MM.1S (cell line): Measurements from ENCODE around the gene USP12.

Experiments used
- DNase-seq: peaks from one replicate; pipeline ENCODE4 v3.0.0-alpha.2; 2015
- H2AFZ ChIP-seq: fragments of 300-600 bp; sonication (generic); 2 replicates; pipeline ENCODE4 v1.6.0; 2016; ENCODE audit warnings: antibody characterized with exemption, low read length
- H3F3A ChIP-seq: fragments of 300-600 bp; sonication (generic); 2 replicates; pipeline ENCODE4 v1.6.1; 2016; ENCODE audit warnings: mild to moderate bottlenecking, antibody characterized with exemption, low read length, moderate library complexity, mixed read lengths; ENCODE audit not compliant: insufficient read depth
- H3K27ac ChIP-seq: fragments of 300-600 bp; sonication (generic); 2 replicates; pipeline ENCODE4 v1.5.1; 2016; ENCODE audit warnings: mild to moderate bottlenecking, low read length
- H3K27me3 ChIP-seq: fragments of 300-600 bp; sonication (generic); replicated peaks from 2 replicates; pipeline ENCODE4 v1.6.0; 2016; ENCODE audit warnings: low read length; ENCODE audit not compliant: insufficient read depth
- H3K36me3 ChIP-seq: fragments of 300-600 bp; sonication (generic); replicated peaks from 2 replicates; pipeline ENCODE4 v1.6.1; 2016; ENCODE audit warnings: mild to moderate bottlenecking, low read length, mixed read lengths; ENCODE audit not compliant: insufficient read depth
- H3K4me1 ChIP-seq: fragments of 300-600 bp; sonication (generic); 2 replicates; pipeline ENCODE4 v1.6.1; 2016; ENCODE audit warnings: low read length, mixed read lengths
- H3K4me2 ChIP-seq: fragments of 300-600 bp; sonication (generic); 2 replicates; pipeline ENCODE4 v1.6.0; 2016; ENCODE audit warnings: low read depth, low read length
- H3K4me3 ChIP-seq: fragments of 300-600 bp; sonication (generic); 2 replicates; pipeline ENCODE4 v1.5.1; 2016; ENCODE audit warnings: low read length, mixed read lengths
- H3K79me2 ChIP-seq: fragments of 300-600 bp; sonication (generic); 2 replicates; pipeline ENCODE4 v1.6.1; 2016; ENCODE audit warnings: mixed run types, low read length, mixed read lengths
- H3K9ac ChIP-seq: fragments of 300-600 bp; sonication (generic); 2 replicates; pipeline ENCODE4 v1.6.1; 2016; ENCODE audit warnings: low read length, mixed read lengths
- H3K9me2 ChIP-seq: fragments of 300-600 bp; sonication (generic); replicated peaks from 2 replicates; pipeline ENCODE4 v1.6.1; 2016; ENCODE audit warnings: mild to moderate bottlenecking, low read length, mixed read lengths; ENCODE audit not compliant: insufficient read depth
- H3K9me3 ChIP-seq: fragments of 300-600 bp; sonication (generic); replicated peaks from 2 replicates; pipeline ENCODE4 v1.6.1; 2016; ENCODE audit warnings: mild to moderate bottlenecking, low read length, mixed read lengths; ENCODE audit not compliant: insufficient read depth
- H4K20me1 ChIP-seq: fragments of 300-600 bp; sonication (generic); 2 replicates; pipeline ENCODE4 v1.6.1; 2016; ENCODE audit warnings: mild to moderate bottlenecking, low read length, moderate library complexity, mixed read lengths; ENCODE audit not compliant: insufficient read depth
- CTCF ChIP-seq: fragments of 300-600 bp; sonication (generic); IDR thresholded peaks from 2 replicates; pipeline ENCODE4 v1.5.1; 2016; ENCODE audit warnings: antibody characterized with exemption, low read length, mixed read lengths
- EZH2 ChIP-seq: fragments of 300-600 bp; sonication (generic); optimal IDR thresholded peaks from 2 replicates; pipeline ENCODE3; 2017; ENCODE audit warnings: low read depth, mild to moderate bottlenecking, antibody characterized with exemption, low read length, mixed read lengths
- EZH2phosphoT487 ChIP-seq: fragments of 300-600 bp; sonication (generic); IDR thresholded peaks from 2 replicates; pipeline ENCODE4 v1.6.1; 2018; ENCODE audit warnings: antibody characterized with exemption, low read length

The USP12 gene

GRCh38 chr13:27035892-27036235 lies 135.7 kb downstream of the USP12 start:
- no peak overlapping the region for H2AFZ ChIP-seq
- TF ChIP-seq EZH2: no peak
- TF ChIP-seq CTCF: no peak
- TF ChIP-seq EZH2phosphoT487: no peak
- no peak overlapping the region for H3K27ac ChIP-seq
- no peaks in the 10 kb centered on the region for H3K9me2 ChIP-seq
- no peak overlapping the region for H3K9ac ChIP-seq
- no peaks in the 10 kb centered on the region for H3K4me1 ChIP-seq
- H3F3A ChIP-seq: no peaks in the 10 kb centered on the region
- H3K36me3 ChIP-seq: no peaks in the 10 kb centered on the region
- no peaks in the 10 kb centered on the region for H3K79me2 ChIP-seq
- H3K27me3 ChIP-seq: no peaks in the 10 kb centered on the region
- DNase-seq: no peak
- H4K20me1 ChIP-seq: no peaks in the 10 kb centered on the region
- no peak overlapping the region for H3K4me3 ChIP-seq
- no peak overlapping the region for H3K4me2 ChIP-seq
- H3K9me3 ChIP-seq: no peaks in the 10 kb centered on the region

GRCh38 chr13:27034678-27035111 lies 136.9 kb downstream of the USP12 start:
- DNase-seq: no peak
- Histone ChIP-seq H3K36me3 (no peaks in the 10 kb centered on the region), H3K27me3 (no peaks in the 10 kb centered on the region), H3K9me2 (no peaks in the 10 kb centered on the region), H3K9ac (no peak overlapping the region), H2AFZ (no peak overlapping the region), H3F3A (no peaks in the 10 kb centered on the region), H3K4me3 (no peak overlapping the region), H4K20me1 (no peaks in the 10 kb centered on the region), H3K4me1 (no peaks in the 10 kb centered on the region), H3K27ac (no peak overlapping the region), H3K4me2 (no peak overlapping the region), H3K9me3 (no peaks in the 10 kb centered on the region), H3K79me2 (no peaks in the 10 kb centered on the region)
- TF ChIP-seq EZH2phosphoT487 (no peak), EZH2 (no peak), CTCF (no peak)

- no peaks in the 10 kb centered on the region for H3K4me1 ChIP-seq
- H3K4me3 ChIP-seq: no peak overlapping the region
- no peaks in the 10 kb centered on the region for H3K79me2 ChIP-seq
- H3K9me2 ChIP-seq: no peaks in the 10 kb centered on the region
- TF ChIP-seq CTCF (no peak), EZH2phosphoT487 (no peak), EZH2 (no peak)
- no peaks in the 10 kb centered on the region for H3F3A ChIP-seq
- H3K9me3 ChIP-seq: no peaks in the 10 kb centered on the region
- H3K9ac ChIP-seq: no peak overlapping the region
- H3K27ac ChIP-seq: no peak overlapping the region
- no peaks in the 10 kb centered on the region for H4K20me1 ChIP-seq
- no peaks in the 10 kb centered on the region for H3K27me3 ChIP-seq
- DNase-seq: no peak
- H3K36me3 ChIP-seq: no peaks in the 10 kb centered on the region
- no peak overlapping the region for H2AFZ ChIP-seq
- no peak overlapping the region for H3K4me2 ChIP-seq
These were observed 142.7 kb downstream of the USP12 start for GRCh38 chr13:27028683-27029480.
